Pulmonary artery endothelial cell (primary cell): Measurements from ENCODE around the gene PTPRN2. TPM values are rescaled to one million over a fixed set of nuclear protein-coding genes. Genes with fewer than 3 reads are reported as not detected.
"Not testable (repeated sequence)": the region's sequence is repeated elsewhere in the genome, so short reads cannot be mapped to it uniquely, and the experiment has no call there.

Source experiments
- DNase-seq: peaks from one replicate; pipeline ENCODE4 v3.0.0-alpha.2; 2011; ENCODE audit warnings: low read depth, low spot score
- total RNA-seq: library from RNA; depleted of rRNA; stranded (reverse); fragments of >200 nt; gene quantifications from 2 replicates; pipeline ENCODE4 v1.2.3, GENCODE V29; 2014

The PTPRN2 gene
- total RNA-seq, 1 donor from 2014 or later = 0.53 TPM

DNA sequence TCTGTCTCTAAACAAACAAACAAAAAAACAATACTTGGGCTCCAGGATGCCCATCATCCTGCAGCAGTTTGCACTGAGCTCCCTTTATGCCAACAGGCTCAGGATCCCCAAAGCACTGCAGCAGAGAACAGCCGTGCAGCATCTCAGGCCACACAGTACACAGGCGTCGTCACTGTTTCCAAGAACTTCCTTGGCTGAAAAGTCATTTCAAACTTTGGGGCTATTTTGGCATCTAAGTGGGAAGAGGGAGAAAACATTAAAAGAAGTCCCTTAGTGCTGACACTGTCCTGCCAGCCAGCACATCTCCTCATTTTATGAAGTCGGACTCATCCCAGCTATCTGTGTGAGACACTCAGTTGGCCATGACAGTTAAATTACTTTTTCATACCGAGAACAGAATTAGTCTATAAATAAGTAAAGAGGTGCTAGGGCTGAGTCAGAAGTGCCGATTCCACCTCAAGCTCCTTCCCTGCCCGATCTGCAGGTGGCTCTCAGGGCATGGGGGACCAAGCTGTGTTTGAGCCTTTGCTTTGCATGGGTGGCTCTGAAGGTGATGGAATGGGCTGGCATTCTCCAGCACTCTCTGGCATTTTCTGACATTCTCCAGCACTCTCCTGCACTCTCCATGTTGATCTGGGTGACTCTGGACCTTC is 68.5 kb downstream of the PTPRN2 start:
- DNase-seq = no peak

DNA sequence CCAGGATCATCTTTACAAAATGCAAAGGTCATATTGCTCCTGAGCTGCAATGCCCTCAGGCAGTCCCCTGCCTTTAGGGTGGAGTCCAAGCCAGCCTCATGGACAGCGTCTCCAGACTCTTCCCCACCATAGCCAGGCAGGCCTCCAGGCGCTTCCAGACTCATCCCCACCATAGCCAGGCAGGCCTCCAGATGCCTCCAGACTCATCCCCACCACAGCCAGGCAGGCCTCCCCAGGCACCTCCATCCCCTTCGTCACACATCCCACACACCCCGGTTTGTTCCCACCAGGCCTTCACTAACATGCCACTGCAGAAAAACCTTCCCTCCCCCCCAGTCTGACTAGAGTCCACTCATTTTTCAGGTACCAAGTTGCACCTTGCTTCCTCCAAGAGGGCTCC is 70.1 kb downstream of the PTPRN2 start:
- no peak for DNase-seq

DNA sequence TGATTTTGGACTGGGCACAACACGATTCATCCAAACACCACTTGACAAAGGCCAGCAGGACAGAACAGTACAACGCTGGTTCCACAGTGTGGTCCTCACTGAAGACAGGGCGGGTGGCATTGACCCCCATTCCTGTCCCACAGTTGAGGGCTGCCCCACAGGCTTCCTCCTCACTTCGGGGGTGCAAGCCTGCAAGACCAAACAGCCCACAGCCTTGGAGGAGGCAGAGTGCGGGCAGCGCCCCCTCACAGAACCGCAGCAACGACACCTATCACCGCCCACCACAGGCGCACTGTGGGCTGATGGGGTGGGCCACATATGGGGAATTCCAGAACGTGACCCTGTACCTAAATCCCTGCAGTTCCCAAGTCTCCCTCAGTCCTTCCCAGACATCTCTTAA is 70.6 kb downstream of the PTPRN2 start:
- DNase-seq = no peak

DNA sequence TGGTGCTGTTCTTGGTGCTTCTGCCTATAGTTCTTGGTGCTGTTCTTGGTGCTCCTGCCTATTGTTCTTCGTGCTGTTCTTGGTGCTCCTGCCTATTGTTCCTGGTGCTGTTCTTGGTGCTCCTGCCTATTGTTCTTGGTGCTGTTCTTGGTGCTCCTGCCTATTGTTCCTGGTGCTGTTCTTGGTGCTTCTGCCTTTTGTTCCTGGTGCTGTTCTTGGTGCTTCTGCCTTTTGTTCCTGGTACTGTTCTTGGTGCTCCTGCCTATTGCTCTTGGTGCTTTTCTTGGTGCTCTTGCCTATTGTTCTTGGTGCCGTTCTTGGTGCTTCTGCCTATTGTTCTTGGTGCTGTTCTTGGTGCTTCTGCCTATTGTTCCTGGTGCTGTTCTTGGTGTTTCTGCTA is 71.1 kb downstream of the PTPRN2 start:
- no peak for DNase-seq

DNA sequence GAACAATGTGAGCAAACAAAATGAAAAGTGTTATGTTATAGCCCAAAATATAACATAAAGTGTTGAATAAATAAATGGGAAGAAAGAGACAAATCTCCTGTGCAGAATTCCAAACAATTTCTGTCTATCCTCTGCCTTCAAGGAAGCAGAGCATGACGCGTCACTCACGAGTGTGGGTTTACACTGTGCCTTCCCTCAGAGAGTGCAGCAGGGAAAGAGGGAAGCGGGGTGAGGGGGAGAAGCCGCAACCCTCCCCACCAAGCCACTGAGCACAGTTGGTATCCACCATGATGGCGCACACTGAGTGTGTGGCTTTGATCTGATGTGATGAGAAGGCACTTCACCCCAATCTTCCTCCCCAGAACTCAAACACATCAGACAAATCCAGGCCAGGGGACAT is 74.8 kb downstream of the PTPRN2 start:
- DNase-seq = no peak

DNA sequence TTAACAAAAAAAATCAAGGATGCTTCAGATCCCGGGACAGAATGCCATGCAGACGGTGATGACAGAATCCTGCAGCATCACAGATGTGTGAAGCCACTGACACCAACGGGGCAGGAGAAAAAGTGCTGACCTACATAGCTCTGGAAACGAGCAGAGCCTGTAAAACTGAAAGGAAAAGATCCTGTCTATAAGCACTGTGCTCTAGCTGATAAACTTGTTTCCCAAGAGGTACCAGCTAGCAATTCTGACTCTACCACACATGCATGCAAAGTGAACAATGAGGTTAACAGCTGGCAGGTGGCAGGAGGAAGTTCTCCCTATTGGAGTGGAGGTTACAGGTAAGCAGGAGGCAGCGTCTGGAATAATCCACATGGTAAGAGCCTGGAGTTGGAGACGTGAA is 75.6 kb downstream of the PTPRN2 start:
- DNase-seq = no peak

DNA sequence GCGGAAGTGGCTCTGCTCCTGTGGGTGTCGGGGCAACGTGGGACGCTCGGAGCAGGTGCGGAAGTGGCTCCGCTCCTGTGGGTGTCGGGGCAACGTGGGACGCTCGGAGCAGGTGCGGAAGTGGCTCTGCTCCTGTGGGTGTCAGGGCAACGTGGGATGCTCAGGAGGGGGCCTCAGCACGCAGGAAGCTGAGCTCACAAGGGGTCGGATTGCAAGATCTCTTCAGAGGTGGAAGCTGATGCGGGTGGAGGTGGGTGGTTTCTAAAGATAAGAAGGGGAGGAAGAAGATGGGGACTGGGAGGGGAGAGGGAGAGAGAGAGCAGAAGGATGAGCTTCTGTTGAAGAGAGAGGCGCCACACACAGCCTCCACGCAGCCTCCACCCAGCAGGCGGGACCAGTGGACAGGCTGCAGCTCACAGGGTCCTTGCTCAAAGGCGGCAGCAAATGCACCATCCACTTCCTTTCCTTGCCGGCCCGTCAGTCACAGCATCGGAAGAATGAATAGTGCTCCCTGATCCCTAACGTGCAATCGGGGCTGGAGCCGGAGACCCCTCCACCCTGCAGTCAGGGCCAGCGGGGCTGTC is 78.7 kb downstream of the PTPRN2 start:
- DNase-seq = no peak

DNA sequence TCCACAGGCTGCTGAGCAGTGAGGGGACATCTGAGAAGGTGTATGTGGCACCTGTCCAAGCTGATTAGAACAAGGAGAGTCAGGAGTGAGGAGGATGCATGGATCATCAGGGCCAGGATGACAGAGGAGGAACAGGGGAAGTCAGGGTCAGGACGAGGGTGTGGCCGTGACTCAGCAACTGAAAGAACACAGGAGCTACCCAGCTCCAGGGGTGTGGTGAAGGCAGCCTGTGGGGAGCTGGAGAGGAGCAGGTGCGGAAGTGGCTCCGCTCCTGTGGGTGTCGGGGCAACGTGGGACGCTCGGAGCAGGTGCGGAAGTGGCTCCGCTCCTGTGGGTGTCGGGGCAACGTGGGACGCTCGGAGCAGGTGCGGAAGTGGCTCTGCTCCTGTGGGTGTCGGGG is 79.3 kb downstream of the PTPRN2 start:
- DNase-seq = not testable (repeated sequence)

DNA sequence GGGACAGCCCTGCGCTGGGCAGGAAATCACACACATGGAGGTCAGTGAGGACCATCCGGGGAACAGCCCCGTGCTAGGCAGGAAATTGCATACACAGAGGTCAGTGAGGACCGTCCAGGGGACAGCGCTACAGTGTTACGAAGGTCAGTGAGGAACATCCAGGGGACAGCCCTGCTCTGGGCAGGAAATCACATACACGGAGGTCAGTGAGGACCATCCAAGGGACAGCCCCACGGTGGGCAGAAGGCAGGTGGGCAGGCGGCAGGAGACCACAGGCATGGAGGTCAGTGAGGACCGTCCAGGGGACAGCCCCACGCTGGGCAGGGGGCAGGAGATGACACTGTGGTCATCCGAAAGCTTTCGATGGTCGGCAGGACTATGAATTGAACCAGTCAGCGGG is 79.7 kb downstream of the PTPRN2 start:
- DNase-seq = no peak

DNA sequence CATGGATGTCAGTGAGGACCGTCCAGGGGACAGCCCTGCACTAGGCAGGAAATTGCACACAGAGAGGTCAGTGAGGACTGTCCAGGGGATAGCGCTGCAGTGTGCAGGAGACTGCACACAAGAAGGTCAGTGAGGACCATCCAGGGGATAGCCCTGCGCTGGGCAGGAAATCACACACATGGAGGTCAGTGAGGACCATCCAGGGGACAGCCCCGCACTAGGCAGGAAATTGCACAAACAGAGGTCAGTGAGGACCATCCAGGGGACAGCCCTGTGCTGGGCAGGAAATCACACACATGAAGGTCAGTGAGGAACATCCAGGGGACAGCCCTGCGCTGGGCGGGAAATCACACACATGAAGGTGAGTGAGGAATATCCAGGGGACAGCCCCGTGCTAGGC is 80.4 kb downstream of the PTPRN2 start:
- DNase-seq = not testable (repeated sequence)

DNA sequence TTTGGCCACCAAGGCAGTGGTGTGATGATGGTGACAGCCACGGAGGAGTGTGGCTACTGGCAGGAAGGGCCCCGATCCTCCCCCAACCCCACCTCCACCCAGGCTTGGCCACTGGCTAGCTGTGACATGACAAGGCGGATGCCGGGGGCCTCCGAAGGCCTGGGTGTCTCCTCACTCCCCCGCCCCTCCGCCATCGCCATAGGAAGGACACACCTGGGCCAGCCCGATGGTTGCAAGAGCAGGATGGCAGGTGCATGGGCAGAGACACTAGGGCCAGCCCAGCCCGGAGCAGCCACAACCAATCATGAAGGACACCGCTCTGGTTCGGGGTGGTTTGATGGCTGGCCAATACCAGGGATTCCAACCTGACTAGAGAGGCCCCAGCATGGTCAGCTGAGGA is 81.0 kb downstream of the PTPRN2 start:
- DNase-seq = no peak

DNA sequence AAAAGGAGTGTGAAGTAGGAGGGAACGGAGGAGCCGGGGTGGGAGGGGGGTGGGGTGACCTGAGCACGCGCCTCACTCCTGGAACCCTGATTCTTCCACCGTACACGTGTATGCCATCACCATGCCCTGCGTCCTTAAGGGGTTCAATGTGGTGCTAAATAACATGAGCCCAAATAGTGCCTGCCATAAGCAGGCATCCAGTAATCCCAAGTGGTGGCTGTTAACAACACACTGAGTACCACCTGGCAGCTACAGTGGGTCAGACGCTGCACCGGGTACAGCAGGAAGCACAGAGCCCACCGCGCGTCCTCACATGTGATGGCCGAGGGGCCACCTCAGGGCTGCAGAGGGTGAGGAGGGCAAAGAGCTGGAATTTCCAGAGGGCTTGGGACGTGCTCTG is 81.9 kb downstream of the PTPRN2 start:
- no peak for DNase-seq

DNA sequence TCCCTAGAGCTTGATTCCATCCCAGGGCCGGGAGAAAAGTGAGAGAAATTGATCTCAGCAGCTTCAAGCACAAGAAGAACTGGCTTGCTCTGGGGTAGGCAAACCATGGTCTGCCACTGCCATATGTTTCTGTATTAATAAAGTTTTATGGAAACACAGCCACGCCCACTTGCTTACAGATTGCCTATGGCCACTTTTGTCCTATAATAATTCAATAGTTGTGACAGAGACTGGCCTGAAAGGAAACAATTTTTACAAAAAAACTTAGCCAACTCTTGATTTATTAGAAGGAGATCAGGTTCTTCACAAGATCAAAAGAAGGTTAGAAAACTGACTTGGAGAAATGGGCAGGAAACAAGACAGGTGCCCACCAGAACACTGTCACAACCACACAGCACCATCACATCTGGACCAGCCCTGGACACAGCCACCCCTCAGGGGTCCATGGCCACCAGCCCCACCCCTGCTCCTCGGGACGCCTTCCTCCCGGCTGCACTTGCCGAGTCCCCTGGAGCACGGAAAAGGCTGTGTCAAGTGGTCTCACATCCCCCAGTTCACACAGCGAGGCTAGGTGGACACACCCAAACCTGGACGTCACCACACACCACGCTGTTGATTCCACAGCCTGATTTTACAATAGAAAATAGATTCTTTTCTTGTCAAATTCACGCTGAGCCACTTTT is 85.4 kb downstream of the PTPRN2 start:
- no peak for DNase-seq

DNA sequence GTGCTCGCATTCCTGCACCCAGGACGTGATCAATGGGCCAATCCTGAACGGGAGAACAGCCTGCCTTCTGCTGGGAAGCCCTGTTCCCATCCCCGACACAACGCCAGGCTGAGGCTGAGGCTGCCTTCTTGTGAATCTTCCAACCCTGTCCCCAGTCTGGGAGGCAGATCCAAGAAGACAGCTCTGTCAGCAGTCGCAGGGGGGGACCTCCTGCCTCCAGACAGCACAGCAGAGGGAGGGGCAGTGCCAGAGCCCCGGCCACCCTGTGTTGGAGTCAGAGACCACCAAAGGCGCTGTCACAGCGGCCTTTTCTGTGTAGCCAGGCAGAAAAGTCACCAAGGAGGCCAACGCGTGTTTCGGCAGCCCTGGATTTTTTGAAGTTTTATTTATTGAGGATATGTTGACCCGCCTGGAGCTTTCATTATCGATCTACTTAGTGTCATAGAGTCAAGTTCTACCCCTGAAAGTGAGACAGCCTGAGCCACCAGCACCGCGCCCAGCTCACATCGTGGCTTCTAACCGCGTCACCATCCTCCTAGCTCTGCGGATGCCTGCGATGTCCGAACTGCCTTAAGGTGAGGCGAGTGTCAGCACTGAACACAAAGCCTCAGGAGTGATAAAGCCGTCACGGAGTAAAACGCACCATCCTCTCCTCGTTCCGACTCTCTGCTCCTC is 86.1 kb downstream of the PTPRN2 start:
- no peak for DNase-seq

DNA sequence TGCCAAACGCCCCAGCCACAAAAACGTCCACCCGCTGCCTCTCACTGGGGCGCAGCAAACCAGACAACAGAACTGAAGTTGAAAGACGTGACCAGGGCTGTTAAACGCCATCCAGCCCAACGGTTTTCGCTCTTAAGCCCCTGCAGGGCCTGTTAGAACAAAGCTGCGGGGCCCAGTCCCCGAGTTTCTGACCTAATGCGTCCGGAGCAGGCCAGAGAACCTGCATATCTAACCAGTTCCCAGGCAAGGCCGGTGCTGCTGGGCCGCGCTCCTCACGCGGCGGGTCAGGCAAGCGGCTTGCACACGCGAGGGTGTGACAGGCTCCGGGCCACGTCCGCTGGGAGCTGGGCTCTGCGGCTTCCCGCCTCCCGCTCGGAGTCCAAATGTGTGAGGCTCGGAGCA is 87.0 kb downstream of the PTPRN2 start:
- no peak for DNase-seq

DNA sequence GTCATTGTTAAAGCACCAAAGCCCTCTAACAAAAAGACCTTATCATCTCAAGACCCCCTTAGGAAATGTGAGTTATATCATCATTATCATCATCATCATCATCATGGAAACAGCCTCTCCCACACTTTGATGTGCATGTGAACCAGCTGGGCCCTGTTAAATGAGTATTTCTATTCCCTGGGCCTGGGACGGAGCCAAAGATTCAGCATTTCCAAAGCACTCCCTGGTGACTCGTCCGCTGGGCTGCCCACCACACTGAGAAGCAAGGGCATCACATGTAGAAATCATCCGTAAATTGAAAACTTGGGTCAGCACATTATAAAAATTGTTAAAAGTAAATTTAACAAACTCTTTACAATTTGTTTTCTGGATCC is 88.6 kb downstream of the PTPRN2 start:
- no peak for DNase-seq

DNA sequence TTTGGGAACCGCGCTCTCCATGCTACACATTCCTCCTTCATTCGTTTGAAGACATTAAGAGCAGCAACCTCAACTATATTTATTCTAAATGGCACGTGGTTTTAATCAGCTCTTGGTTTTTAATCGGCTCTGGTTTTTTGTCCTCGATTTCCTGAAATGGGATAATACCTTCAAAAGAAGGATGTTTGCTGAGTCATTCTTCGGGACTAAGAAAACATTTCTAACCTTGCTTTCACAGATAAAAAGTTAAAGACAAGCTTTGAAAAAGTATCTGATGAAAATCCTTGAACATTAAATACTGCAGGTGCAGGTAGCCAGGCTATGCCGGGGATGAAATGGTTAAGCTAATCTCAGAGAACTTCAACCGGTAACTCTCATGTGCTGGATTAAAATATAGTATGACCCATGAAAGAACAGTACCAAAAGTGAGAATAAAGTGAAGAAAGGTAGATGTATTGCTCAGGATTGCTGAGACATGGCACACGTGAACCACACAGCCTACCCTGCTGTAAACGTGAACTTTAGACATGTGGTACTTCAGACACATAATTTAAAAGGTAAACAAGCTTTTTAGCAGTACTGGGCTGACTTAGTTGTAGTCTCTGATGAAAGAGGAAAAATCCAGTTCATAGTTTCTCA is 89.1 kb downstream of the PTPRN2 start:
- no peak for DNase-seq

DNA sequence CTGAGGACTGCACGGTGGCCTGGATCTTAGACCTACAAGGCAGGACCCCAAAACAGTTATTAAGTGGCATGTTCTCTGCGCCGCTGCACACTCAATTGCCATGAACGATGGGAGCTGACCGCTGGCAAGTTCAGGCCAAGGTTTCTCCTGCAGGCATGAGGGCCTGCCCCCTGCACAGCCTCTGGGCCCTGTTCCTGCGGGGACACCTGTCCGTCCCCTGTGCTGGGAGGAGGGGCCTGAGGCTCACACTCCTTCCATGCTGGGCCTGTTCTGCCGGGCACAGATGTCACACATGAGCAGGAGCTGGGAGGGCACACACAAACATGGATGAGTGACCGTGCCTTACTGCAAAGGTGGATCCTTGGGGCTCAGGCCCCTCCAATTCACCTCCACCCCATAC is 90.0 kb downstream of the PTPRN2 start:
- DNase-seq = no peak

DNA sequence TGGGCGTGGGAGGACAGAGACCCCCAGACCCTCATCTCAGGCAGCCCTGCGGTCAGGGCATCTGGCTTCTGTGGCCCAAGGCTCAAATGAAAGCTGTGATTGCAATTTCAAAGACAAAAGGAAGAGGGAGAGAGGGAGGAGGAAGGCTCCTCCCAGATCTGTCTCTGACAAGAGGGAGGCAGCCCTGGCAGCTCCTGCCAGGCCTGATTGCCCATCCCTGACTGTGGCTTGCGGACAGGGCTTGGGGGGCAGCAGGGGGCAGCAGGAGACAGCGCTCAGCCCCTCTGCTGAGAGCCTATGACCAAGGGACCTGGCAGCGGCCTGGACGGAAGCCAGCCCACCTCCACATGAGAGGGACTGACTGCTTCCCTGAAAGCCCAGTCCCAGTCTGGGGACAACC is 91.8 kb downstream of the PTPRN2 start:
- DNase-seq = no peak

DNA sequence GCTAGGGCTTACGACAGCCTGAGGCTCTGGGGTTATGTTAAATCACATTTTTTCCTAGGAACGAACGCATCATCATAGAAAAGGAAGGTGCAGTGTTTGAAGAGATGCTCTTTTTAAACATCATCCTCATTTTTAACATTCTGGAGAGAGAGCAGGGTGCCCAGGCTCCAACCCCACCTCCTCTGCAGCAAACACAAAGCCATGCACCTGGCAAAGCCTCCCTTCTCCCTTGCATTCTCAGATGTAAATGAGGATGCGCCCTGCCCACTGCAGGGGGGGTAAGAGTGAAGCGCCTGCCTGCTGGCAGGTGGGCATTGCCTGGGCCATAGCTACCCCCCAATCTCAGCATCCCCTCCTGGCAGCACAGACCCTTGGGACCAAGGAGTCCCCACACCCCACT is 92.4 kb downstream of the PTPRN2 start:
- DNase-seq = no peak

DNA sequence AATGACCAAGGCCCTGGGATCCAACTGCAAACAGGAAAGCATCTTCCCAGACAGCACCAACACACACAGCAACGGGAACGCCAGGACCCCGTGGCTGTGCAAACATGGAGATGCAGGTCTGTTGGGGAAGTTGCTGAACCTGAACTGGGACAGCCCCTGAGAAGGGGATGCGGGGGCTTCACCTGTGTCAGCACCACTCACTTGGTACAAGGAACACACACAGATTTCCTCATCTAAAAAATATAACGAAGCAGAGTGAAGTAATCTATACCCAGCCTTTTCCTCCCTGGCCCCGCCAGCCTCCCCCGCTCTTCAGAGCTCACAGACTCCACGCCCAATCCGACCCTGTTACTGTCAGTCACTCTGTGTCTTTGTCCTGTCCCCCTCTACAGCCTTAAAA is 93.0 kb downstream of the PTPRN2 start:
- no peak for DNase-seq

DNA sequence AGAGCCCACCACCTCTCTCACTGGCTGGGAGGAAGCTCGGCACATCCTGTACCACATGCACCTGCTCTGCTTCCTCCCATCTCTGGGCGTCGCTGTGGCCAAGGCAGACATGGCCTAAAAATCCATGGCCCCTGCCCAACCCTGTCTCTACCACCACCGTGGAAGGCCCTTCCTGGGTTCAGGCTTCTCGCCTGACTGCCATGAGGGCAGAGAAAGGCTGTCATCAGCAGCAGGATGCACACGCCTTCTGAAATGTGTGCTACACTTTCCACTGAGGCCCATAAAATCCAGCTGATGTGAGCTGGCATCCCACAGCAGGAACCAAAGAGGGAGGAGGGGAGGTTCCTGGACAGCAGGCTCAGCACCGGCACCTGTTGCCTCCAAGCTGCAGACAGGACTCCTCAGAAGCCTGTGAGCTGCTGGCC is 93.4 kb downstream of the PTPRN2 start:
- DNase-seq = no peak
